GM12878 (cell line): ENCODE measurements around the gene C4BPB. TPM values are rescaled to one million over a fixed set of nuclear protein-coding genes. Genes with fewer than 3 reads are reported as not detected.

Source experiments
- ATAC-seq: fragments of 200-7000 bp; cut with Tn5 transposase; 3 replicates; pipeline ENCODE4 v1.9.1; 2020; ENCODE audit warnings: mild to moderate bottlenecking, moderate library complexity
- BruUV-seq: library from RNA; stranded (reverse); fragments of 400-500 nt; replicated peaks from 2 replicates; lab custom pipeline; 2021; lab: Mats Ljungman, UMichigan
- CTCF ChIA-PET: fragments of 300-600 bp; sonication (Branson Sonifier 250); formaldehyde crosslinking; extraction: SDS; loops from one replicate; lab custom pipeline; 2021; ENCODE audit warnings: inconsistent platforms; lab: Yijun Ruan, JAX
- POLR2A ChIA-PET: fragments of 350-600 bp; formaldehyde crosslinking; extraction: SDS; loops from one replicate; lab custom pipeline; 2021; ENCODE audit warnings: inconsistent platforms; lab: Charles Lee
- RAD21 ChIA-PET: fragments of 300-600 bp; sonication (Branson Sonifier 250); formaldehyde crosslinking; loops from one replicate; lab custom pipeline; 2023; ENCODE audit warnings: antibody characterized with exemption; ENCODE audit not compliant: unreplicated experiment; lab: Charles Lee
- SMC1A ChIA-PET: fragments of 300-600 bp; sonication (Branson Sonifier 250); formaldehyde crosslinking; loops from one replicate; lab custom pipeline; 2023; ENCODE audit not compliant: unreplicated experiment, uncharacterized antibody; lab: Charles Lee
- DNase-seq: peaks from one replicate; pipeline ENCODE4 v3.0.0-alpha.2; 2011; ENCODE audit warnings: low read depth, low spot score
- FAIRE-seq: peaks from 3 replicates; lab custom pipeline; 2011; peaks lifted over from hg19 to GRCh38; lab: Jason Lieb, UNC
- H2AFZ ChIP-seq: 2 replicates; pipeline ENCODE4 v1.6.0; 2011; ENCODE audit warnings: low read depth, low read length, control low read depth; ENCODE audit not compliant: control insufficient read depth
- H3K27ac ChIP-seq: 2 replicates; pipeline ENCODE4 v1.5.1; 2011; ENCODE audit warnings: control low read depth; ENCODE audit not compliant: control insufficient read depth, insufficient read depth
- H3K27me3 ChIP-seq, 2 experiments: replicated peaks in 1 of 2; 2 replicates each; pipeline versions ENCODE4 v1.6.0 to v1.6.1; 2011; ENCODE audit warnings: low read length in 1 of 2; ENCODE audit not compliant: control insufficient read depth in 2 of 2, insufficient read depth in 2 of 2
- H3K36me3 ChIP-seq, 2 experiments: 2 replicates each; pipeline ENCODE4 v1.5.1; 2011; ENCODE audit warnings: low read length in 1 of 2; ENCODE audit not compliant: control insufficient read depth in 2 of 2, insufficient read depth in 2 of 2
- H3K4me1 ChIP-seq: 2 replicates; pipeline ENCODE4 v1.6.1; 2011; ENCODE audit warnings: mild to moderate bottlenecking, low read length, moderate library complexity, mixed read lengths; ENCODE audit not compliant: control insufficient read depth, insufficient read depth
- H3K4me2 ChIP-seq: 2 replicates; pipeline ENCODE4 v1.6.0; 2011; ENCODE audit warnings: control low read depth; ENCODE audit not compliant: control insufficient read depth, insufficient read depth
- H3K4me3 ChIP-seq: fragments of 200-600 bp; sonication (generic); 2 replicates; pipeline ENCODE4 v1.5.1; 2016
- H3K79me2 ChIP-seq: 2 replicates; pipeline ENCODE4 v1.6.0; 2011; ENCODE audit warnings: low read length; ENCODE audit not compliant: control insufficient read depth, insufficient read depth
- H3K9ac ChIP-seq: 2 replicates; pipeline ENCODE4 v1.8.0; 2011; ENCODE audit warnings: low read length, control low read depth, mixed read lengths; ENCODE audit not compliant: control insufficient read depth, insufficient read depth
- H3K9me3 ChIP-seq: replicated peaks from 3 replicates; pipeline ENCODE4 v1.5.1; 2011; ENCODE audit warnings: mild to moderate bottlenecking, low read length; ENCODE audit not compliant: control insufficient read depth, insufficient read depth
- H4K20me1 ChIP-seq: 2 replicates; pipeline ENCODE4 v1.6.0; 2011; ENCODE audit not compliant: control insufficient read depth, insufficient read depth
- BCL11A ChIP-seq: IDR thresholded peaks from 2 replicates; pipeline ENCODE4 v1.6.1; 2011; ENCODE audit warnings: low read depth, low read length
- CBX3 ChIP-seq: fragments of 200-600 bp; sonication (generic); IDR thresholded peaks from 2 replicates; pipeline ENCODE4 v1.6.1; 2016; ENCODE audit warnings: low read depth, borderline replicate concordance
- CBX5 ChIP-seq: sonication (generic); IDR thresholded peaks from 2 replicates; pipeline ENCODE4 v1.6.1; 2016; ENCODE audit warnings: low read depth, moderate library complexity, mild to moderate bottlenecking, inconsistent platforms
- DPF2 ChIP-seq: fragments of 450-650 bp; IDR thresholded peaks from 2 replicates; pipeline ENCODE4 v1.6.1; 2017; ENCODE audit warnings: mild to moderate bottlenecking
- ETV6 ChIP-seq, 2 experiments: fragments of 450-650 bp in 1 of 2; IDR thresholded peaks in 1 of 2; conservative IDR thresholded peaks in 1 of 2; 2 replicates each; pipeline ENCODE4 v1.6.1; 2014; ENCODE audit warnings: antibody characterized with exemption in 1 of 2, borderline replicate concordance in 1 of 2, low read depth in 1 of 2, mild to moderate bottlenecking in 1 of 2, moderate library complexity in 1 of 2
- NFXL1 ChIP-seq: fragments of 450-650 bp; IDR thresholded peaks from 2 replicates; pipeline ENCODE4 v1.6.1; 2017; ENCODE audit warnings: antibody characterized with exemption, mild to moderate bottlenecking, borderline replicate concordance
- RUNX3 ChIP-seq: IDR thresholded peaks from 2 replicates; pipeline ENCODE4 v1.6.1; 2012; ENCODE audit warnings: low read length, inconsistent platforms
- SIN3A ChIP-seq: IDR thresholded peaks from 2 replicates; pipeline ENCODE4 v1.6.1; 2012; ENCODE audit warnings: low read depth, low read length, improper control_type of control experiment
- SKIL ChIP-seq: fragments of 450-650 bp; IDR thresholded peaks from 2 replicates; pipeline ENCODE4 v1.6.1; 2017; ENCODE audit warnings: mild to moderate bottlenecking, low read depth, inconsistent platforms; ENCODE audit not compliant: poor library complexity, severe bottlenecking
- STAT3 ChIP-seq: IDR thresholded peaks from 2 replicates; pipeline ENCODE4 v1.6.1; 2011; ENCODE audit warnings: low read depth, low read length, improper control_type of control experiment
- ZNF274 ChIP-seq: IDR thresholded peaks from one replicate; pipeline ENCODE4 v1.8.0; 2011; ENCODE audit not compliant: insufficient read length, insufficient read depth
- in situ Hi-C: fragments of 300-500 bp; cut with MboI; formaldehyde crosslinking; loops from 9 replicates; pipeline ENCODE4 v1.14.3; 2018; ENCODE audit warnings: mixed read lengths
- intact Hi-C: fragments of 100-400 bp; cut with micrococcal nuclease; formaldehyde crosslinking; loops from one replicate; pipeline ENCODE4 v1.14.2; 2022; ENCODE audit not compliant: unreplicated experiment
- polyA plus RNA-seq, 11 experiments: library from polyadenylated mRNA; depleted of rRNA in 4 of 11; unstranded in 6 of 11; stranded (reverse) in 5 of 11; fragments of >200 nt; fragmentation: Nextera tagmentation in 4 of 11; fragmentation: Illumina TruSeq in 1 of 11; extraction: Ambion mirVana in 4 of 11; extraction: Trizol in 1 of 11; gene quantifications; 1 replicate in 1 of 11; 2 replicates in 10 of 11; pipeline versions ENCODE4 v1.2.1 to v1.2.3, GENCODE V29; 2011 to 2016; ENCODE audit warnings: inconsistent platforms in 2 of 11, missing spikeins in 2 of 11, low read depth in 1 of 11
- total RNA-seq, 4 experiments: library from RNA; depleted of rRNA in 3 of 4; stranded (reverse); fragments of >200 nt in 3 of 4; fragmentation: Illumina TruSeq in 1 of 4; extraction: Trizol in 1 of 4; gene quantifications; 2 replicates each; pipeline versions ENCODE4 v1.2.1 to v1.2.3, GENCODE V29; 2013 to 2021
- TF ChIP-seq, protein P1 (sequence below): fragments of 450-650 bp; IDR thresholded peaks from 2 replicates; pipeline ENCODE4 v1.6.1; 2017; ENCODE audit warnings: borderline replicate concordance

C4BPB gene
- total and polyA plus RNA-seq, 10 of the 15 experiments (the other 5 are each of a cell fraction or from before 2014, with no cell fraction given): 0.31 to 1.2 (median 0.53) TPM; not detected in 1

GRCh38 chr1:207128336-207128921, 39.8 kb downstream of the C4BPB start (continued):
- TF ChIP-seq ZNF274: no peak
- TF ChIP-seq RUNX3: no peak

GRCh38 chr1:207129053-207129452, 40.4 kb downstream of the C4BPB start:
- BruUV-seq: no TSS peak
- Histone ChIP-seq H3K9me3 (peaks cover 3% of the 10 kb centered on the region), H3K4me2 (no peak overlapping the region), H3K79me2 (no peaks in the 10 kb centered on the region), H3K9ac (no peak overlapping the region), H3K27ac (no peak overlapping the region), H3K36me3 (no peaks in the 10 kb centered on the region), H3K27me3 (no peaks in the 10 kb centered on the region), H2AFZ (no peak overlapping the region)
- CTCF ChIA-PET: no interaction called here
- intact Hi-C loops: no loop called here
- in situ Hi-C loops: no loop called here
- RAD21 ChIA-PET: no interaction called here
- TF ChIP-seq SIN3A (no peak), ETV6 (conservative IDR thresholded peaks at IDR 0.05 in 1 of 2, IDR thresholded peaks at IDR 0.05 in 1 of 2; ENCODE audit: borderline replicate concordance in 1 of 2, low read depth in 1 of 2) (no peak), BCL11A (no peak), NFXL1 (no peak), STAT3 (no peak), CBX3 (no peak), DPF2 (no peak), CBX5 (no peak), SKIL (no peak)
- TF ChIP-seq, protein P1, sequence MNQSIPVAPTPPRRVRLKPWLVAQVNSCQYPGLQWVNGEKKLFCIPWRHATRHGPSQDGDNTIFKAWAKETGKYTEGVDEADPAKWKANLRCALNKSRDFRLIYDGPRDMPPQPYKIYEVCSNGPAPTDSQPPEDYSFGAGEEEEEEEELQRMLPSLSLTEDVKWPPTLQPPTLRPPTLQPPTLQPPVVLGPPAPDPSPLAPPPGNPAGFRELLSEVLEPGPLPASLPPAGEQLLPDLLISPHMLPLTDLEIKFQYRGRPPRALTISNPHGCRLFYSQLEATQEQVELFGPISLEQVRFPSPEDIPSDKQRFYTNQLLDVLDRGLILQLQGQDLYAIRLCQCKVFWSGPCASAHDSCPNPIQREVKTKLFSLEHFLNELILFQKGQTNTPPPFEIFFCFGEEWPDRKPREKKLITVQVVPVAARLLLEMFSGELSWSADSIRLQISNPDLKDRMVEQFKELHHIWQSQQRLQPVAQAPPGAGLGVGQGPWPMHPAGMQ: no peak
- TF ChIP-seq, all 136 proteins: peak for 0
- DNase-seq: no peak
- Histone ChIP-seq H3K4me3 (no peak overlapping the region), H3K4me1 (no peaks in the 10 kb centered on the region), H4K20me1 (no peaks in the 10 kb centered on the region)
- FAIRE-seq: no peak
- ChIA-PET POLR2A (no interaction called here), SMC1A (no interaction called here)
- ATAC-seq: no peak
